OCI-LY7 (cell line): ENCODE data around the gene ADAMTS13. TPM values are rescaled to one million over a fixed set of nuclear protein-coding genes. Genes with fewer than 3 reads are reported as not detected.

Experiments used
- BruUV-seq: library from RNA; stranded (reverse); fragments of 400-500 nt; replicated peaks from 2 replicates; lab custom pipeline; 2021; lab: Mats Ljungman, UMichigan
- CTCF ChIA-PET: fragments of 300-600 bp; sonication (Branson Sonifier 250); formaldehyde crosslinking; loops from one replicate; lab custom pipeline; 2022; ENCODE audit warnings: antibody characterized with exemption; ENCODE audit not compliant: unreplicated experiment; lab: Charles Lee
- POLR2A ChIA-PET: fragments of 300-600 bp; sonication (Branson Sonifier 250); formaldehyde crosslinking; loops from one replicate; lab custom pipeline; 2022; ENCODE audit warnings: antibody characterized with exemption; lab: Charles Lee
- DNase-seq: peaks from one replicate; pipeline ENCODE4 v3.0.0-alpha.2; 2015; ENCODE audit warnings: low spot score
- H2AFZ ChIP-seq: fragments of 200-600 bp; sonication (generic), shearing (Covaris generic); 2 replicates; pipeline ENCODE4 v1.6.1; 2014; ENCODE audit warnings: mild to moderate bottlenecking, antibody characterized with exemption, low read length, moderate library complexity
- H3K27ac ChIP-seq: fragments of 200-600 bp; sonication (generic); 2 replicates; pipeline ENCODE4 v1.5.1; 2014; ENCODE audit warnings: mixed run types, low read depth, mild to moderate bottlenecking, moderate library complexity, low read length, inconsistent platforms; ENCODE audit not compliant: poor library complexity, severe bottlenecking
- H3K36me3 ChIP-seq: fragments of 200-600 bp; sonication (generic); 2 replicates; pipeline ENCODE4 v1.6.1; 2014; ENCODE audit warnings: mild to moderate bottlenecking, antibody characterized with exemption, low read length, moderate library complexity, mixed read lengths; ENCODE audit not compliant: insufficient read depth
- H3K4me1 ChIP-seq: fragments of 200-600 bp; sonication (generic); 2 replicates; pipeline ENCODE4 v1.5.1; 2014; ENCODE audit warnings: mild to moderate bottlenecking, low read length; ENCODE audit not compliant: insufficient read depth, poor library complexity, severe bottlenecking
- H3K4me2 ChIP-seq: fragments of 200-600 bp; sonication (generic); 2 replicates; pipeline ENCODE4 v1.6.1; 2014; ENCODE audit warnings: mild to moderate bottlenecking, low read length
- H3K4me3 ChIP-seq: fragments of 200-600 bp; sonication (generic); 2 replicates; pipeline ENCODE4 v1.5.1; 2014; ENCODE audit warnings: mild to moderate bottlenecking, low read depth, low read length; ENCODE audit not compliant: poor library complexity, severe bottlenecking
- H3K79me2 ChIP-seq: fragments of 200-600 bp; sonication (generic); 2 replicates; pipeline ENCODE4 v1.6.1; 2016; ENCODE audit warnings: low read depth, mild to moderate bottlenecking, low read length, moderate library complexity, mixed read lengths; ENCODE audit not compliant: insufficient read depth
- H3K9me2 ChIP-seq: fragments of 200-600 bp; sonication (generic); 2 replicates; pipeline ENCODE4 v1.6.1; 2016; ENCODE audit warnings: mild to moderate bottlenecking, low read length, mixed read lengths; ENCODE audit not compliant: insufficient read depth
- H3K9me3 ChIP-seq: fragments of 200-600 bp; sonication (generic); 2 replicates; pipeline ENCODE4 v1.6.1; 2014; ENCODE audit warnings: mild to moderate bottlenecking, mixed run types, low read length, mixed read lengths
- H4K20me1 ChIP-seq: fragments of 200-600 bp; sonication (generic); 2 replicates; pipeline ENCODE4 v1.6.1; 2014; ENCODE audit warnings: mild to moderate bottlenecking, antibody characterized with exemption, low read length, moderate library complexity, mixed read lengths; ENCODE audit not compliant: insufficient read depth
- CTCF ChIP-seq: fragments of 200-600 bp; sonication (generic); conservative IDR thresholded peaks from 2 replicates; pipeline ENCODE4 v1.5.1; 2014; ENCODE audit warnings: mild to moderate bottlenecking, antibody characterized with exemption, low read length, moderate library complexity, mixed read lengths
- EZH2phosphoT487 ChIP-seq: fragments of 200-600 bp; sonication (generic); IDR thresholded peaks from 2 replicates; pipeline ENCODE4 v1.6.1; 2018; ENCODE audit warnings: low read depth, borderline replicate concordance, mild to moderate bottlenecking, mixed run types, antibody characterized with exemption, low read length, moderate library complexity, mixed read lengths
- intact Hi-C: fragments of 100-400 bp; cut with micrococcal nuclease; formaldehyde crosslinking; loops from one replicate; pipeline ENCODE4 v1.10.0; 2022; ENCODE audit not compliant: unreplicated experiment
- total RNA-seq, 2 experiments: library from RNA; depleted of rRNA in 1 of 2; stranded (reverse); fragments of >200 nt in 1 of 2; shearing (Covaris generic) in 1 of 2; gene quantifications; 2 replicates each; pipeline ENCODE4 v1.2.3, GENCODE V29; 2014 to 2022

Gene ADAMTS13
- total RNA-seq, 2 experiments from 2014 or later: 6.2 to 18.1 TPM

DNA sequence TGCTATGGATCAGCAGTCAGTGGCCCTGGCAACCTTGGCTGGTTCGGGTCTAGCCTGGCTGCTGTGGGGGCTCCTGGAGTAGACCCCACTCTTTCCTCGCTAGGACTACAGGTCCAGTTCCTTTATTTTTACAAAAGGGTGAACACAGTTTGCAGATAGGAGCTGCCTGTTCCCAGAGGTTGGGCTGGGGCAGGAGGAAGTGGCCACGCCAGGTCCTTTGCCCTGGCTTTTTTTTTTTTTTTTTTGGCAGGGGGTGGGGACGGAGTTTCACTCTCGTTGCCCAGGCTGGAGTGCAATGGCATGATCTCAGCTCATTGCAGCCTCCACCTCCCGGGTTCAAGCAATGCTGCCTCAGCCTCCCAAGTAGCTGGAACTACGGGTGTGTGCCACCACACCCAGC lies 48.8 kb downstream of the ADAMTS13 start:
- CTCF ChIA-PET: no interaction called here
- intact Hi-C loops: no loop called here
- no peak overlapping the region for H3K4me2 ChIP-seq
- H2AFZ ChIP-seq: no peak overlapping the region
- no peak overlapping the region for H3K4me3 ChIP-seq
- H3K79me2 ChIP-seq: no peaks in the 10 kb centered on the region
- H3K9me2 ChIP-seq: no peaks in the 10 kb centered on the region
- no peaks in the 10 kb centered on the region for H3K9me3 ChIP-seq
- no peaks in the 10 kb centered on the region for H4K20me1 ChIP-seq
- DNase-seq: no peak
- peaks cover 49% of the 10 kb centered on the region for H3K36me3 ChIP-seq
- no peak overlapping the region for H3K27ac ChIP-seq
- TF ChIP-seq CTCF (no peak), EZH2phosphoT487 (no peak)
- POLR2A ChIA-PET: interaction anchor here (0.6 to 0.7 kb wide), 2 partner anchors 10 to 345 kb away, joined by 3 to 4 read pairs; no protein-coding TSS in a partner anchor
- no peaks in the 10 kb centered on the region for H3K4me1 ChIP-seq
- BruUV-seq: TSS peak; percentile 57

DNA sequence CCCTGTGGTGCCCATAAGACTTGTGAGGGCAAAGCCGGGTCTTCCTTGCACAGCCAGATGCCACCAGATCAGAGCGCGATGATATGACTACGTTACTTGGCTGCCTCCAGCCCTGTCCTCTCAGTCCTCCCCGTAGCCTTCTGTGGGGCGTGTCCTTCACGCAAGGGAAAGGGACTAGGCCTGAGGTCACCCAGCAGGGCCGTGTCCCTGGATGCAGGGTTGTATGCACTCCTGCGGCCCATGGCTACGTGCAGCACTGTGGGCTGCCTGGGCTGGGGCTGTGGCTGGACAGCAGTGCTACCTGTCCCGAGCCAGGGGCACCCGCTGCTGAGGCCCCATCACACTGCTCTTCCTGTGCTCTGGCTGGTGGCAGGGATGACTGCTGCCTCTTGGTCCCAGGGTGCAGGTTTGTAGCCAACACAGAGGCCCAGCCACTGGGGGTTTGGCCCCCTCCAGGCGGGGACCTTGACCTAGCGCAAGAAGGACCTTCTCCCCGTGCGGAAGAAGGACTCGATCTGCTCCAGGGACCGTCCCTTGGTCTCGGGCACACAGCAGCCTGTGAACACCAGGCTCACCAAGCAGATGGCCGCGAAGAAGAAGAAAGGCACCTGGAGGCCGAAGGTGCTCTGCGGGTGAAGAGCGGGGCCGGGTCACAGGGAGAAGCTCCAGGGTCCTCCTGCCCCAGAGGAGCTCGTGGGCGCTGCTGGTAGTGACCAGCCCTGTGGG lies 49.5 kb downstream of the ADAMTS13 start:
- DNase-seq: no peak
- POLR2A ChIA-PET: interaction anchor here (0.6 to 0.7 kb wide), 2 partner anchors 9 to 346 kb away, joined by 3 to 4 read pairs; no protein-coding TSS in a partner anchor
- H3K27ac ChIP-seq: no peak overlapping the region
- intact Hi-C loops: no loop called here
- no peaks in the 10 kb centered on the region for H4K20me1 ChIP-seq
- peaks cover 3% of the 10 kb centered on the region for H3K4me1 ChIP-seq
- TF ChIP-seq EZH2phosphoT487 (no peak), CTCF (no peak)
- CTCF ChIA-PET: no interaction called here
- H3K4me3 ChIP-seq: no peak overlapping the region
- H3K36me3 ChIP-seq: peaks cover 56% of the 10 kb centered on the region
- no peaks in the 10 kb centered on the region for H3K9me3 ChIP-seq
- H3K79me2 ChIP-seq: 0 out of 2 replicates have a peak, but pooled peaks cover 7% of the 10 kb centered on the region
- BruUV-seq: no TSS peak
- no peak overlapping the region for H3K4me2 ChIP-seq
- no peaks in the 10 kb centered on the region for H3K9me2 ChIP-seq
- no peak overlapping the region for H2AFZ ChIP-seq

- H3K27ac ChIP-seq: no peak overlapping the region
- peaks cover 13% of the 10 kb centered on the region; the same call in 1 of the 2 replicates for H3K79me2 ChIP-seq
- no TSS peak for BruUV-seq
- no peak overlapping the region for H2AFZ ChIP-seq
- no peaks in the 10 kb centered on the region for H3K9me2 ChIP-seq
- DNase-seq: no peak
- no peaks in the 10 kb centered on the region; the same call in 1 of the 2 replicates for H4K20me1 ChIP-seq
- no peak overlapping the region for H3K4me3 ChIP-seq
- POLR2A ChIA-PET: no interaction called here
- intact Hi-C loops: no loop called here
- H3K4me2 ChIP-seq: no peak overlapping the region
- CTCF ChIA-PET: no interaction called here
- no peak for TF ChIP-seq EZH2phosphoT487
- TF ChIP-seq CTCF: no peak
- peaks cover 62% of the 10 kb centered on the region for H3K36me3 ChIP-seq
- peaks cover 9% of the 10 kb centered on the region for H3K4me1 ChIP-seq
- no peaks in the 10 kb centered on the region for H3K9me3 ChIP-seq
Measured at GRCh38 chr9:133472277-133472645, 50.1 kb downstream of the ADAMTS13 start.
